Fibroblast of skin of left biceps (primary cell): ENCODE data around the gene NVL.
"Not testable (repeated sequence)": the region's sequence is repeated elsewhere in the genome, so short reads cannot be mapped to it uniquely, and the experiment has no call there.

ENCODE experiments used
- DNase-seq, 2 experiments: peaks; one replicate each; pipeline ENCODE4 v3.0.0-alpha.2; 2013; ENCODE audit warnings: low read depth in 2 of 2

Gene NVL

DNA sequence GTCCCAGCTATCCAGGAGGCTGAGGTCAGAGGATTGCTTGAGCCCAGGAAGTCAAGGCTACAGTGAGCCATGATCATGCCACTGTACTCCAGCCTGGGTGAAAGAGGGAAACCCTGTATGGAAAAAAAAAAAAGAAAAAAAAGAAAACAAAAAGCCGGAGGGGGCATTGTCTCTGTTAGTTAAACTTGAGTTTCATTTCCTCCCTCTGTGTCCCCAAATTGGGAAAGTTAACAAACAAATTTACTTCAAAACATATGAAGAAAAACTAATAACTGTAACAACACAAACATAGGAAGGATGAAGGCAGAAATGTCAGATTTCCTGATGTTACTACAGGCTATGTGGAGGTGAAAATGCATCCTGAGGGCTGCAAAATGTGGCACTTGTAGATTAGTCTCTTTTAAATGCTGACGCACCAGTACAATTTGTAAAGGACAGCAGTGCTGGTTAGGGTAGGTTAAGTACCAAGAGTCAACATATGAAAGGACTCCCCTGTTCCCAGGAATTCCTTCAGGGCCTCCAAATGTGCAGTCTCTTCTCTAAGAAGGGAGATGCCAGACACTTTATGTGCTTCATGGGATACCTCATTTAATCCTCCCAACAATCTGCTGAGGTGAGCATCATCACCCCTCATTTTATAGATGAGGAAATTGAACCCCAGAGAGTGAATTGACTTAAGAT, 94.0 kb downstream of the NVL start:
- no peak for DNase-seq

DNA sequence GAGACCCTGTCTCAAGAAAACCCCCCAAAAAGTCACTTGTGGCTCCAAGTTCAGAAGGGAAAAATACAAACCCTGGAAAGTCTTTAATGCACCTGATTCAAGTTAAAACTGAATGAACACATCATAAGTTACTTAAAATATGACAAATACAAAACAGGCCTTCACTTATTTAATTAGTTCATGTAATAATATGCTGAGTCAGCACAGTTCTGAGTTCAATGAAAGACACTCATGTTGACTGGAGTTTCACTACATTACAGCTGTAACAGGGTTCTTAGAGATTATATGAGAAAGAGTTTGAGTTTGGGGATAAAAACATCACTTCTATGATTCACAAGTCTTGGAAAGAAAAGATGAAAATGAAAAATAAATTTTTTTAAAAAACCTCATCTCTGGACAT, 96.0 kb downstream of the NVL start:
- DNase-seq, result no peak

DNA sequence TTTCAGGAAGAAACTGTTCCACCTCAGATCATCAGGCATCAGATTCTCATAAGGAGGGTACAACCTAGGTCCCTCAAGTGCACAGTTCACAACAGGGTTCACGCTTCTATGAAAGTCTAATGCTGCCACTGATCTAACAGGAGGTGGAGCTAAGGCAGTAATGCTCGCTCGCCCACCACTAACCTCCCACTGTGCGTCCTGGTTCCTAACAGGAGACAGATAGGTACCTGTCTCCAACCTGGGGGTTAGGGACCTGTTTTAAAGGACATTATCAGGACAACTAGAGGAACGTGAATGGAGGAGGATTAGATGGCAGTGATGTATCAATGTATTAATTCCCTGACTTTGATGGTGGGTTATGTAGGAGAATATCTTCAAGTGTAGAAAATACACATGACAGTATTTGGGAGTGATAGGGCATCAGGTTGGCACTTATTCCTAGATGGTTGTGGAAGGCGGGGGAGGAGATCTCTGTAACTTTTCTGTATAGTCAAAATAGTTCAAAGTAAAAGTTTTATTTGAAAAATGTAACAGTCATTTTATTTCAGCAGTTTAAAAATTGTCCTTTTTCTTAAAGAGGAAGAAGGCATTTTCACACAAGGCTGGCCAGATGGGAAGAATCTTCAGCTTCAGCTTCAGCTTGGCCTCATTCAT, 103.0 kb downstream of the NVL start:
- DNase-seq, result no peak

DNA sequence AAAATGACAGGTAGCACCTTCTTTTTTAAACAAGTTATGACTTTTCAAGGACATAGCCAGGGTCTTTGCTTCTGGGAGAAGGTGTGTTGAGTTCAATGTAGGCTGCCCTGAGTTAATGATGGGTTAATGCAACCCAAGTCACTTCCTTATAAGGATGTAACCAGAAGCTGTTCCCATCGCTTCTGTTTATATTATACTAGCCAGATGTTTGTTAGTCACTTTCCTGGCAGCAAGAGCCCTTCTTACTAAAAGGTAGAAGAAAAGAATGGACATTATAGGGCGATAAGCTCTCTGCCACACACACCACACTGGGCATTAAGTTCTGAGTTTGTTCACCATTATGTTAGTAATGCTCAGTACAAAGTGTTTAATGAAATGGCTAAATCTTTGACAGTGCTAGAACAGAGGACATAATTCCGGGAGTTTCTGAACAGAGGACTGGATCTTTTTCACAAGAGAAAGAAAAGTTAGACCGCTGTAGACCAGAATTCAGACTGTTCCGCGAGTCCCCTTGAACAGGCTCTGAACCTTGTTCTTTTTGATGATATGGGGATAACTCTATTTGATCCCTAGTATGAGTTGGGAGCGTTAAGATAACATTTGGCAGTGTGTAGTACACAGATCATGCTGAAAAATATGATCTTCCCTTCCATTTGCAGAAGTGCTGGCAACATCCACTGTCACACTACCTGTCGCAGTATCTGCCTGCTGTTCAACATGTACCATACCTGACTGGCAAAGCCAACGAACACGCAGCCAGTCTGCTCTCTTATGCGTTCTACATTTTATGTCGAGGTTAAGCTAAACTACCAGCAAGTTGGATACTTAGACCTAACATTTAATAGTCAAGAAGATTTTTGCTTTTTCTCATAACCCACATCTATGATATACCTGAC, 105.9 kb downstream of the NVL start:
- peak; percentile 42 for DNase-seq

DNA sequence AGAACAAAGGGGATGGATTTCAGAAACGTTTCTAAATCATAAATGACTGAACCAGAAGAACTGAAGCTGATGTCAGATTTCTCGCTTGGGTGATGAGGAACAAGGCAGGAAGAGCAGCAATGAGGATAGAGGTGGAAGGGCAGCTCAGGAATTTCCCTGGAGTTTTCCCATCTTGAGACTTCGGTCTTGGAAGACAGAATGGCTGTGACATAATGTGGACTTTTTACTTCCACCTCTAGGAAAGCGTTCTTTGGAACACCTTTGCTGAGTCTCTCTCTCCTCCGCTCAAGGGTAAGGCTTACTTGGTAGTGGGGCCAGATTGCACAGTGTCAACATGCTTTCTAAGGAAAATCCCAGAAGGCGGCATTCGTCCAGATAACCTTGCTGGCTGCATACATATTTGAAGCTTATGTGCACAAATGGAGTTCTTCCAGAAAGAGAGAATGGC, 110.3 kb downstream of the NVL start:
- no peak for DNase-seq

DNA sequence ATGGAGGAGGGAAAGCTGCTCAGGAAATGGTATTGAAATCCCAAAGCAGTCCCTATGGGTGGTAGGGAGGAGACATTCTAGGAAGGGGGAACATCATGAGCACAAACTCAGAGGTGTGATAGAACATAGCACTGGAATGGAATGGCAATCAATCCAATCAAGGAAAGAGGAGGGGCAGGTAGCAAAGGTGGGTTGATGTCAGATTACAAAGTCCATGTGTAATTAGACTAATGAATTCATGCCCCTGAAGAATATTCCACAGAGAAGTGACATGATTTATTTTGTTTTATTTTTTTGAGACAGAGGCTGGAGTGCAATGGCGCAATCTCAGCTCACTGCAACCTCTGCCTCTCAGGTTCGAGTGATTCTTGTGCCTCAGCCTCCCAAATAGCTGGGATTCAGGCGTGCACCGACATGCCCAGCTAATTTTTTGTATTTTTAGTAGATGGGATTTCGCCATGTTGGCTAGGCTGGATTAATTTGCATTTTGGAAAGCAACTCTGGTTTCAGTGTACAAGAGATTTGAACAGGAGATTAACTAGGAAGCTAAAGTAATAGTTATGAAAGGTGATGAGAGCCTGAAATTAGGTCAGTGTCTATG, 110.9 kb downstream of the NVL start:
- DNase-seq, result no peak

DNA sequence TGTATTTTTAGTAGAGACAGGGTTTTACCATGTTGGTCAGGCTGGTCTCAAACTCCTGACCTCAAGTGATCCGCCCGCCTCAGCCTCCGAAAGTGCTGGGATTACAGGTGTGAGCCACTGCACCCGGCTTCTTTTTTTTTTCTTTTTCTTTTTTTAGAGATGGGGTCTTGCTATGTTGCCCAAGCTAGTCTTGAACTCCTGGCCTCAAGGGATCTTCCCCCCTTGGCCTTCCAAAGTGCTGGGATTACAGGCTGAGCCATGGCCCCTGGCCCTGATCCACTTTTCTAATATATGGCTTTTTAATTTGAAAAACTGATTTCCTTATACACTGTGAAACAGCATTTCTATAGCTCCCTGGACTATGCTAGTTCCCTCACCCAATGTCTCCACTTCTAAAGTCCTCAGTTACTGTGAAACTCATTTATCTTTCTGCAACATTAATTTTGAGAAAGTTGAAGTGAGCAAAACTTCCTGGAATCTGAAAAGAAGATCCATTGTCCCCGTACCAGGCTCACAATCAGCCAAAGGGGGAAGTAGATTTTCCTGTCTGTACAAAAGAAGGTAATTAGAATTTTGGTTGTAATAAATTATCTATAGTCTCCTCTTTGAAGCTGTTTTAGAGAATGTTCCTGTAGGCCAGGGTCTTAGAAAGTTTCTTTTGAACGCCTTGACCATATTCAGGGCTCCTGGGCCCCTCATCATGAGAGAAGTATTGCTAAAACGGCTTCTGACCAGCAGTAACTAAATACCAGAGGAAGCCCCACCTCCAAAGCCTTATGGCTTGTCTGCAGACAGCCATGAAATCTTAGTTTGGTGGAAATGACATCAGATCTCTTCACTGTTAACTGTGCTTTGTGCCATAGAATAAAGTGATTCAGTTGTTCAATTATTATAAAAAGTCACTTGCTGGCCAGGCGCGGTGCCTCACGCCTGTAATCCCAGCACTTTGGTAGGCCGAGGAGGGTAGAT, 112.0 kb downstream of the NVL start:
- DNase-seq, result no peak

DNA sequence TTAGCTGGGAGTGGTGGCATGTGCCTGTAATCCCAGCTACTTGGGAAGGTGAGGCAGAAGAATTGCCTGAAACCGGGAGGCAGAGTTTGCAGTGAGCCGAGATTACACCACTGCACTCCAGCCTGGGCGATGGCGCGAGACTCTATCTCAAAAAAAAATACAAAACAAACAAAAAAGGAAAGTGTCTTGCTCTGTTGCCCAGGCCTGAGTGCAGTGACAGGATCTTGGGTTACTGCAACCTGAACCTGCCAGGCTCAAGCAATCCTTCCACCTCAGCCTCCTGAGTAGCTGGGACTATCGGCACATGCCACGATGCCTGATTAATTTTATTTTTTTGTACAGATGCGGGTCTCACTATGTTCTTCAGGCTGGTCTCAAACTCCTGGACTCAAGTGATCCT, 113.6 kb downstream of the NVL start:
- no peak for DNase-seq

DNA sequence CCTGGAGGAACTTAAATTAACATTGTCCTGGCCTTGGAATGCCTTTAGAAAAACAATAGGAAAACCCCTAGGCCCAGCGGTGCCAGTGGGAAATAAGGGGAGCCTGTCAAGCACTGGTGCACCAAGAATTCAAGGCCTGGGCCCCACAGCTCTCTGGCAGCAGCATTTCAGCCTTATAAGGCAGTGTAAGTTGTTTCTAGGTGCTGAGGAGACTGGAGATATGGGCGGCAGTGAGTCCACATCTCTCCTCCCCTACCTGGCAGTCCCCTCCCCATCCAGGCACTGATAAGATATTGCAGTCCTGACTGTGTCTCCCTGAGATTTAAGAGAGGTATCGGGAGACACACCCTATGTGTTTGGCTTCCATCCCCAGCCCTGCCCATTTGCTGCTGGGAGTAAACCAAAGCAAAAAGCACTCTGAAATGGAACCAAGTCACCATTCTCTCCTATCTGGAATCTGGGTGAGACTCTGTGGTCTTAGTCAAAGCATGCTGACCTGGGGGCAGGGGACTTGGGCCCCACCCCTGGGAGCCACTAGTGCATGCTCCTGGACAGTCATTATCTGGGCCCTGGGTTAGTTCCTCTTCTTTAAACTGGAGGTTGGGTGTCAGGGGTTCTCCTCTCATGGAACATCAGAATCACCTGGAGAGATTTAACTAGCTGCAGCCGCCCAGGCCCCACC, 116.4 kb downstream of the NVL start:
- no peak for DNase-seq

DNA sequence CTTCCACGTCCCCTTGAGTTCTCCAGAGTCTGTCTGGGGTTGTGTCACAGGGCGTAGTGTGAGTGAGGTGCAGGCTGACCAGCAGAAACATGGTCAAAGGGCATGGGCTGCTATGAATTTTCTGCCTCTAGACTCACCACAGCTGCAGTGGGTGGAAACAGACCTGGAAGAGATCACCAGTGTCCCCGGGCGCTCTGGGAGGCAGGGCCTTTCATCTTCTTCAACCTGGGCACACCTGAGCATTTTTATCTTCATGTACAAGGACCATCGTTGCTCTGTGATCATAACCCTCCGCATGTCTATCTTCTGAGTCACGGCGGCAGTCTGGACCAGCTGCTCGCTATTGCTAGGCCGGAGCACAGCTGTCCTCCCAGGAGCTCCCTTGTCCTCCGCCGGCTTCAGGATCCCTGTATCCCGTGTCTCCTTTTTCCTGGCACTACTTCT, 117.3 kb downstream of the NVL start:
- DNase-seq, result no peak

DNA sequence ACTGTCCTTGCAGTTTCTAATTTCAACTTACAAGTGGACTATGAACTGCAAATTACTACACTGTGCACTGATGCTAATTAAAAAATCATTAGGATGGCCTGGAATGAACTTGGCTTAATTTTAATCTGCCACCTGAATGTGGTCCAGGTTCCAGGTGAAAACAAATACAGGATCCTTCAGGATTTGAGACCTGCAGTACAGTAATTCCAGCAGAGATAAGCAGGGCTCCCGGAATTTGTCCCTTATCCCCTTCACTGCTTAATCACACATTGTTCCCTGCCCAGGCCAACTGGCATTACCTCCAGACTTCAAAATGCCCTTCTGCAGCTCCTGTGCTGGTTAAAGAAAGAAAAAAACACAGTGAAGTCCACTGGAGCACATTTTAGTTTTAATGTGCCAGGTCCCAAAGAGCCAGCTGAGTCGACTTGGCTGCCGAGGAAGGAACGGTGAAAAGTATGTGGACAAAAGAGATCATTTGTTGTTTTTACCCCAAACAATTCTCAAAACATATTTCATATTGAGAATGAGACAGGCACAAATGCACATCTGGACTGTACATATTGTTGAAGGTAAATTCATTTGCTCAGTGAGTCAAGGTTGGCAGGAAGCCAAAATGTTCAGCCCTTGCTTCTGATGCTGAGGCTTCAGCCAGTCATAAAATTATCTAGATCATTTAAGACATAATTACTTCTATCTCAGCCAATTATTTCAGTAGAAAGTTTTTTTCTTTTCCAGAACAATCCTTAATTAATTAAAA, 118.6 kb downstream of the NVL start:
- peak; percentile 42 to 45 for DNase-seq

DNA sequence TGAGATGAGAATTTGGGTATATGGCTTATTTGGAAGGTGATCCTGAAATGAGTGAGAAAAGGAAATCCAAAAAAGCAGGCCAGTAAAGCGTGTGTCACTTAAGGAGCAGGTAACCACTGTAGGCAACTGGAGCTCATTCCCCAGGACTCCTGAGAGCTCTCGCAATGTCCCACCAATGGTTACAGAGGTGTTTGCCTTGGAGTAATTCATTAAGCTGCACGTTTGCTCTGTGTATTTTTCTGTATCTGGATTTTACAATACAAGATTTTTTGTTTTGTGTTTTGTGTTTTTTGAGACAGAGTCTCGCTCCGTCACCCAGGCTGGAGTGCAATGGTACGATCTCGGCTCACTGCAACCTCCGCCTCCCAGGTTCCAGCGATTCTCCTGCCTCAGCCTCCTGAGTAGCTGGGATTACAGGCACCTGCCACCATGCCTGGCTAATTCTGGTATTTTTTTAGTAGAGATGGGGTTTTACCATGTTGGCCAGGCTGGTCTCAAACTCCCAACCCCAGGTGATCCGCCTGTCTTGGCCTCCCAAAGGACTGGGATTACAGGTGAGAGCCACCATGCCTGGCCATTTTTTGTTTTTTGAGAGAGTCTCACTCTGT, 123.9 kb downstream of the NVL start:
- DNase-seq, result not testable (repeated sequence)

DNA sequence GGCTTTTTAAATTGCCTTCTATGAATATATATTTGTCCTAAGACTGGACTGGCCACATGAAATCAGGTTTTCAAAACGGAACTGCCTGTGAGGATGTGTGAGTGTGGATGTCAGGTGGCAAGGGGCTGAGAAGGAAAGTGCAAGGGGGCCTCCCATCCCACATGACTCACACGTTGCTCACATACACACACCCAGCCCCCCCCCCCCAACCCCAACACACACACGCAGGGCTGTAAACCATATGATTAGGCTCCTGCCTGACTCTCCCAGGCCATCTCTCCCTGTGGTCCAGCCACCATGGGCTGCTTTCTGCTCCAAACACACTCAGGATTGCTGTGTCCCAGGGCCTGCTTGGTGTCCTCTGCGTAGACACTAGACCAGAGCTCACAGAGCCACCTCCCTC, 124.5 kb downstream of the NVL start:
- DNase-seq, result peak; percentile 55 to 60

DNA sequence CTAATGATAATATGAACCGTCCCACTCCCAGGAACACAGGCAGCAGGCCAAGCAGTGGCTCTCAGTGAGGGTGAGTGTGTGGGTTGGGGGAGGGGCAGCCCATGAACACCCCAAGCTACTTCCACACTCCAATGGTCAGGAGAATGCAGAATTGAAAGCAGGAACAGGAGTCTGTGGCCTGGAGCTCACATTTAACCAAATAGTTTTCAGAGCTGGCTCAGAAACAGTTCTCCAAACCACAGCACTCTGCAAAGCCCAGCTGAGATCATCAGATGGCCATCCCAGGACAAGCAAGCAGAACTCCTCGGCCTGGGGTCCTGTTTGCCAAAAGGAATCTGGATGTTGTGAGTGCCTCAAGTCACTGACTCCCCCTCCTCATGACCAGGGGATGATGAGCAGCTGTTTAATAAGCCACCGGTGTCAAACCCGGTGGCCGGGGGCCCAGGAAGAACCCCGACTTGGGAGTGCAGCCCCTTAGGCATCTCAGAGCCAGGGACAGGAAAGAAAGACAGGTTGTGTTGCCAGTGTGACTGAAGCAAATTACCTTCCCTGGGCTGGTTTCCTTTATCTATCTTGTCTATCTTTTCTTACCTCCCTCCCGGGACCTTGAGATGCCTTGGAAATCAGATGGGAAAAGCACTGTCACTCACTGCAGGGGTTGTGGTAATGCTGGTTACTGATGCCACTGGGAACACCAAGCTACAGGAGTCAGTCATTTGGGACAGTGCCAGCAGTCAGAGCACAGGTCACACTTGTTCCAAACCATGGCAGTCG, 126.5 kb downstream of the NVL start:
- DNase-seq, result peak; percentile 55 to 68

DNA sequence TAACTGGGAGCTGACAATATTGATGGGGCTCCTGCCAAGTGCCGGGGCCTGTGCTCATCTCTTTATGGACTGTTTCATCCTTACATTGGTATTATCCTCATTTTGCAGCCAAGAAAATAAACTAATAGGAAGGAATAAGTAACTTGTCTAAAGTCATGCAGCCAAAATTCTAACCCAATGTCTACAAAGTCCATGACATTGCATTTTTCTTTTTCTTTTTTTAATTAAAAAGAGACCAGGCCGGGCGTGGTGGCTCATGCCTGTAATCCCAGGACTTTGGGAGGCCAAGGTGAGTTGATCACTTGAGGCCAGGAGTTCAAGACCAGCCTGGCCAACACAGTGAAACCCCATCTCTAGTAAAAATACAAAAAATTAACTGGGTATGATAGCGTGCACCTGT, 128.1 kb downstream of the NVL start:
- no peak for DNase-seq

DNA sequence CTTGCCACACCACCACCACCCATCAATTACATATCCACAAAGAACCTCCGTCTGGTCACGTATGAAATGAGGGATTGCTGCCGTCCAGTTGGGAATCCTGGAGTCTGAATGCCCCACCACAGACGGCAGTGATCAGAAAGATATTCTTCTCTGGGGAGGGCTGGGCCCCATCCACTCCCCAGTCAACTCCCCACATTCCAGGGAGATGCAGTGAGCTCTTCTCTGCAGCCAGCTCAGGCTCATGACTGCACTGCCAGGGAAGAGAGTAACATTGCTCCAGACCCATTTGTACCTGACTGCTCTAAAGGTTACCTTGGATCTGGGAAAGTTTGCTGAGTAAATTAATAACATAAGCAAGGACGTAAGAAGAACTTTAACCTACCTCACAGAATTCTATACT, 128.6 kb downstream of the NVL start:
- DNase-seq, result no peak

DNA sequence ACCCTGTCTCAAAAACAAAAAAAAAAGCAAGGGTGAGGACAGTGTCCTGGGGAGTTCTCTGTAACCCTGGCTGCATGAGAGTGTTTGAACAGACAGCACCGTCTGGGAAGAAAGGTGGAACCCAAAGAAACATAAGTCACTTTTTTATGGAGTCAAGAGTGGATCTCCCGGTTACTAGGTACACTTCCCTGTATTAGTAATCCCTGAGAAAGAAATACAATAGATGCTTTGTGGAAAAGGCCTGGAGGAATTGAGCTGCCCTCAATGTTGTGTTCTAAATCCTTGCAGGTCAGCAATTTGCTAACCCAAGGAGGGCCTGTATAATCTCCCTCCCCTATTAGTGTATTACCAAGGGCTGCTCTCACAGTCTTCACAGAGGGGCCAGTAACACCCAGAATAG, 130.3 kb downstream of the NVL start:
- no peak for DNase-seq

DNA sequence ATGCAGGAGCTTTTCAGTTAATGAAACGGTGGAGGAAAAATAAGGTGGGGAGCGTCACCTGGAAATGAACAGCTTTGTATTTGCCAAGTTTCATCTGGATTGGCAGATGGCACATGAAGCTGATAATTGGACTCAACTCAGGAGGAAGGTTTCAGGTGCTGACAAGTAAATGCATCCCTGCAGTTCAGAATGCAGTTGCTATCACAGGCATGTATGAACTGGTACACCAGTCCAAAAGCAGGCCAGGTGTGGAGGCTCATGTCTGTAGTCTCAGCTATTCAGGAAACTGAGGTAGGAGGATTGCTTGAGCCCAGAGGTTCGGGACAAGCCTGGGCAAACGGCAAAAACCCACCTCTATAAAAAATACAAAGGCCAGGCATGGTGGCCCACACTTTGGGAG, 131.4 kb downstream of the NVL start:
- no peak for DNase-seq
